ENCODE measurements around the gene TMEM212. TPM values are rescaled to one million over a fixed set of nuclear protein-coding genes. Genes with fewer than 3 reads are reported as not detected.

Gene TMEM212
- polyA plus RNA-seq, 1 donor (not counting 4 experiments of a cell fraction or from before 2014, with no cell fraction given), result not detected

DNA sequence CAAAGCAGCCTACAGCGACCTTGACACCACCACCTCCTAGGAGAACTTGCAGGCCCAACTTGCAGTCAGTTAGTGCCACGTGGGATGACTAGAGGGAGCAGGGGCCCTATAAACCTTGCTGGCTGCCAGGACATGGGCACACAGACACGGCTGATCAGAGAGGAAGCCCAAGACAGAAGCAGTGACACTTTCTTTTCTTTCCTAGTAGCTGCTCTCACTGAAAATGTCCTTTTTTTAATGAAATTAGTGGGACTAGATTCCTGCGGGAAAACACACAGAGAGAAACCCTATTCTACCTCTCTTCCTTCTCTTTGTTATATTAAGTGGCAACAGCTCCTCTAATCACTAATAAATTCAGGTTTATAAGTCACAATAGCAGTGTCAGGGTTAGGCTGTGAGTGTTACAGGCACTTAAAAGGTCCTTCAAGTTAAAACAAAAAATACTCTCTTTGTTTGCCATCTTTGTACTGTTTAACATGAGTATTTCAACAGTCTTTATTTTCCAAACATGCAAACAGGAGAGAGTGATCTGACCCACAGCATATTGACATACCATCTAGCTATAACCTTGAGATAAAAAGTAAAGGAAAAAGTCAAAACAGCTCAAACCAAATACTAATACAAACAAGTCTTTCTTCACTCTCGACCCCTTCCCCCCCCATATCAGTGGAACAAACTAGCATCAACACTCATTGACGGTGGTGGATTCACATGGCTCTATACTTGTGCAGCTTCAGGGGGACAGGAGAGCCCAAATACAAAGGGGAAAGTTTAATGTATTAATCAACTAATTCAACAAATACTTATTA lies 2.1 kb upstream of the TMEM212 start:
- dilution Hi-C loops (cut with MboI; ENCODE audit: extremely low pct_ligation_motif_present, low sequenced_read_pairs), result no loop called here
- H3K4me1 ChIP-seq (ENCODE audit: control insufficient read depth, extremely low read depth, insufficient read depth, low read length), result no peaks in the 10 kb centered on the region
- FAIRE-seq, result no peak
- H3K4me3 ChIP-seq (ENCODE audit: control insufficient read depth in 2 of 3, extremely low read depth in 1 of 3, insufficient read depth in 2 of 3, low read depth in 1 of 3, low read length in 3 of 3), result no peak overlapping the region
- TF ChIP-seq, protein P1, sequence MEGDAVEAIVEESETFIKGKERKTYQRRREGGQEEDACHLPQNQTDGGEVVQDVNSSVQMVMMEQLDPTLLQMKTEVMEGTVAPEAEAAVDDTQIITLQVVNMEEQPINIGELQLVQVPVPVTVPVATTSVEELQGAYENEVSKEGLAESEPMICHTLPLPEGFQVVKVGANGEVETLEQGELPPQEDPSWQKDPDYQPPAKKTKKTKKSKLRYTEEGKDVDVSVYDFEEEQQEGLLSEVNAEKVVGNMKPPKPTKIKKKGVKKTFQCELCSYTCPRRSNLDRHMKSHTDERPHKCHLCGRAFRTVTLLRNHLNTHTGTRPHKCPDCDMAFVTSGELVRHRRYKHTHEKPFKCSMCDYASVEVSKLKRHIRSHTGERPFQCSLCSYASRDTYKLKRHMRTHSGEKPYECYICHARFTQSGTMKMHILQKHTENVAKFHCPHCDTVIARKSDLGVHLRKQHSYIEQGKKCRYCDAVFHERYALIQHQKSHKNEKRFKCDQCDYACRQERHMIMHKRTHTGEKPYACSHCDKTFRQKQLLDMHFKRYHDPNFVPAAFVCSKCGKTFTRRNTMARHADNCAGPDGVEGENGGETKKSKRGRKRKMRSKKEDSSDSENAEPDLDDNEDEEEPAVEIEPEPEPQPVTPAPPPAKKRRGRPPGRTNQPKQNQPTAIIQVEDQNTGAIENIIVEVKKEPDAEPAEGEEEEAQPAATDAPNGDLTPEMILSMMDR (optimal IDR thresholded peaks at IDR 0.05 in 1 of 3, IDR thresholded peaks at IDR 0.05 in 1 of 3, conservative IDR thresholded peaks at IDR 0.05 in 1 of 3; ENCODE audit: extremely low read depth in 1 of 3, insufficient read depth in 2 of 3, low read length in 3 of 3), result no peak
- TF ChIP-seq EZH2 (IDR thresholded peaks at IDR 0.05; ENCODE audit: low read length), result no peak
- H3K9me1 ChIP-seq (ENCODE audit: control insufficient read depth, extremely low read depth, insufficient read depth, low read length), result no peaks in the 10 kb centered on the region
- no peaks in the 10 kb centered on the region for H3K36me3 ChIP-seq (ENCODE audit: control insufficient read depth in 2 of 2, extremely low read depth in 1 of 2, insufficient read depth in 2 of 2, low read length in 2 of 2)
- H3K79me2 ChIP-seq (ENCODE audit: control insufficient read depth, insufficient read depth, low read length), result no peaks in the 10 kb centered on the region
- no peak overlapping the region for H3K9ac ChIP-seq (ENCODE audit: control insufficient read depth, extremely low read depth, insufficient read depth, low read length)
- H3K9me3 ChIP-seq (ENCODE audit: control insufficient read depth, low read depth, low read length), result no peaks in the 10 kb centered on the region
- H3K4me2 ChIP-seq (ENCODE audit: control insufficient read depth, extremely low read depth, insufficient read depth, low read depth, low read length), result no peak overlapping the region
- H4K20me1 ChIP-seq (ENCODE audit: control insufficient read depth, extremely low read depth, insufficient read depth, low read length), result no peaks in the 10 kb centered on the region
- H3K27me3 ChIP-seq (ENCODE audit: control insufficient read depth, extremely low read depth, insufficient read depth, low read length), result peaks cover 2% of the 10 kb centered on the region
- DNase-seq (ENCODE audit: low read depth, low spot score), result no peak
- H2AFZ ChIP-seq (ENCODE audit: control insufficient read depth, low read length), result no peak overlapping the region
- H3K27ac ChIP-seq (ENCODE audit: control insufficient read depth, insufficient read depth, low read length), result no peak overlapping the region

- dilution Hi-C loops (cut with MboI; ENCODE audit: extremely low pct_ligation_motif_present, low sequenced_read_pairs), result no loop called here
- H3K79me2 ChIP-seq (ENCODE audit: control insufficient read depth, insufficient read depth, low read length), result no peaks in the 10 kb centered on the region
- peaks cover 2% of the 10 kb centered on the region for H3K27me3 ChIP-seq (ENCODE audit: control insufficient read depth, extremely low read depth, insufficient read depth, low read length)
- no peak for TF ChIP-seq EZH2 (IDR thresholded peaks at IDR 0.05; ENCODE audit: low read length)
- TF ChIP-seq, protein P1 (optimal IDR thresholded peaks at IDR 0.05 in 1 of 3, IDR thresholded peaks at IDR 0.05 in 1 of 3, conservative IDR thresholded peaks at IDR 0.05 in 1 of 3; ENCODE audit: extremely low read depth in 1 of 3, insufficient read depth in 2 of 3, low read length in 3 of 3), result no peak
- no peak overlapping the region for H3K4me2 ChIP-seq (ENCODE audit: control insufficient read depth, extremely low read depth, insufficient read depth, low read depth, low read length)
- no peaks in the 10 kb centered on the region for H3K36me3 ChIP-seq (ENCODE audit: control insufficient read depth in 2 of 2, extremely low read depth in 1 of 2, insufficient read depth in 2 of 2, low read length in 2 of 2)
- H3K4me3 ChIP-seq (ENCODE audit: control insufficient read depth in 2 of 3, extremely low read depth in 1 of 3, insufficient read depth in 2 of 3, low read depth in 1 of 3, low read length in 3 of 3), result no peak overlapping the region
- FAIRE-seq (no peak), DNase-seq (ENCODE audit: low read depth, low spot score) (no peak)
- H3K27ac ChIP-seq (ENCODE audit: control insufficient read depth, insufficient read depth, low read length), result no peak overlapping the region
- H2AFZ ChIP-seq (ENCODE audit: control insufficient read depth, low read length), result no peak overlapping the region
- H4K20me1 ChIP-seq (ENCODE audit: control insufficient read depth, extremely low read depth, insufficient read depth, low read length), result no peaks in the 10 kb centered on the region
- H3K4me1 ChIP-seq (ENCODE audit: control insufficient read depth, extremely low read depth, insufficient read depth, low read length), result no peaks in the 10 kb centered on the region
- H3K9ac ChIP-seq (ENCODE audit: control insufficient read depth, extremely low read depth, insufficient read depth, low read length), result no peak overlapping the region
- H3K9me3 ChIP-seq (ENCODE audit: control insufficient read depth, low read depth, low read length), result no peaks in the 10 kb centered on the region
- H3K9me1 ChIP-seq (ENCODE audit: control insufficient read depth, extremely low read depth, insufficient read depth, low read length), result no peaks in the 10 kb centered on the region
These were observed 1.5 kb upstream of the TMEM212 start for GRCh38 chr3:171841620-171842000.
